GM13976 (cell line): ENCODE results near the gene CCDC30.
"Not testable (repeated sequence)": the region's sequence is repeated elsewhere in the genome, so short reads cannot be mapped to it uniquely, and the experiment has no call there.

Source experiments
- DNase-seq: peaks from one replicate; pipeline ENCODE4 v3.0.0; 2012; ENCODE audit warnings: low spot score
- CTCF ChIP-seq: IDR thresholded peaks from 2 replicates; pipeline ENCODE4 v1.5.1; 2012; ENCODE audit warnings: borderline replicate concordance, mild to moderate bottlenecking; ENCODE audit not compliant: insufficient read depth; ENCODE audit errors: extremely low read depth, missing control alignments, control extremely low read depth
- in situ Hi-C: fragments of 300-500 bp; cut with MboI; formaldehyde crosslinking; loops from one replicate; pipeline ENCODE4 v1.12.0; 2022; ENCODE audit warnings: low sequenced_read_pairs, mixed read lengths, inconsistent platforms; ENCODE audit not compliant: unreplicated experiment

Gene CCDC30

GRCh38 chr1:42504535-42505128, 41.5 kb downstream of the CCDC30 start:
- in situ Hi-C loops, result no loop called here
- TF ChIP-seq CTCF, result no peak
- DNase-seq, result no peak

- in situ Hi-C loops, result no loop called here
- no peak for DNase-seq
- no peak for TF ChIP-seq CTCF
Observed at GRCh38 chr1:42506576-42506975, 43.5 kb downstream of the CCDC30 start.

GRCh38 chr1:42511581-42512155, 48.6 kb downstream of the CCDC30 start:
- TF ChIP-seq CTCF, result peak; percentile 18
- DNase-seq, in situ Hi-C loops: not testable (repeated sequence)

- no peak for TF ChIP-seq CTCF
- DNase-seq, result no peak
- in situ Hi-C loops, result no loop called here
Observed at GRCh38 chr1:42518908-42519307, 55.8 kb downstream of the CCDC30 start.

- DNase-seq, result no peak
- in situ Hi-C loops, result no loop called here
- TF ChIP-seq CTCF, result no peak
Observed at GRCh38 chr1:42523171-42523570, 60.1 kb downstream of the CCDC30 start.

GRCh38 chr1:42524330-42524729, 61.2 kb downstream of the CCDC30 start:
- no peak for DNase-seq
- in situ Hi-C loops, result no loop called here
- no peak for TF ChIP-seq CTCF
